Neural cell (in vitro differentiated cells): ENCODE results near the gene GDNF. TPM values are rescaled to one million over a fixed set of nuclear protein-coding genes. Genes with fewer than 3 reads are reported as not detected.

Source experiments
- H2AFZ ChIP-seq: fragments of 200-600, 300-800 bp; sonication (generic), shearing (Covaris generic); 2 replicates; pipeline ENCODE4 v1.6.0; 2014; ENCODE audit warnings: low read depth, mild to moderate bottlenecking, antibody characterized with exemption, low read length, moderate library complexity
- H3F3A ChIP-seq: fragments of 200-600 bp; shearing (Covaris generic); 2 replicates; pipeline ENCODE4 v1.6.1; 2016; ENCODE audit warnings: mild to moderate bottlenecking, moderate library complexity, mixed read lengths, antibody characterized with exemption, low read length; ENCODE audit not compliant: insufficient read depth, poor library complexity, severe bottlenecking
- H3K27ac ChIP-seq: fragments of 200-600, 300-800 bp; sonication (generic), shearing (Covaris generic); 2 replicates; pipeline ENCODE4 v1.5.1; 2014; ENCODE audit warnings: mild to moderate bottlenecking, low read length, moderate library complexity
- H3K27me3 ChIP-seq: fragments of 300-800, 200-600 bp; sonication (generic), shearing (Covaris generic); 2 replicates; pipeline ENCODE4 v1.6.0; 2014; ENCODE audit warnings: mild to moderate bottlenecking, low read depth, low read length, moderate library complexity; ENCODE audit not compliant: insufficient read depth
- H3K36me3 ChIP-seq: fragments of 300-800, 200-600 bp; sonication (generic), shearing (Covaris generic); 2 replicates; pipeline ENCODE4 v1.5.1; 2014; ENCODE audit warnings: mild to moderate bottlenecking, antibody characterized with exemption, low read length, moderate library complexity; ENCODE audit not compliant: insufficient read depth
- H3K4me2 ChIP-seq: fragments of 300-800, 200-600 bp; sonication (generic), shearing (Covaris generic); 2 replicates; pipeline ENCODE4 v1.6.0; 2014; ENCODE audit warnings: mild to moderate bottlenecking, low read length
- H3K4me3 ChIP-seq: fragments of 300-800, 200-600 bp; sonication (generic), shearing (Covaris generic); 2 replicates; pipeline ENCODE4 v1.5.1; 2014; ENCODE audit warnings: mild to moderate bottlenecking, low read length, moderate library complexity
- H3K79me2 ChIP-seq: fragments of 200-600 bp; shearing (Covaris generic); replicated peaks from 2 replicates; pipeline ENCODE4 v1.6.0; 2014; ENCODE audit warnings: mild to moderate bottlenecking, low read length, moderate library complexity; ENCODE audit not compliant: insufficient read depth
- H3K9ac ChIP-seq: fragments of 300-800, 200-600 bp; sonication (generic), shearing (Covaris generic); 2 replicates; pipeline ENCODE4 v1.6.1; 2016; ENCODE audit warnings: mild to moderate bottlenecking, low read length, mixed read lengths
- H3K9me2 ChIP-seq: fragments of 200-600 bp; shearing (Covaris generic); 2 replicates; pipeline ENCODE4 v1.6.1; 2016; ENCODE audit warnings: mild to moderate bottlenecking, low read length, mixed read lengths; ENCODE audit not compliant: insufficient read depth
- H3K9me3 ChIP-seq: fragments of 200-600, 300-800 bp; sonication (generic), shearing (Covaris generic); 2 replicates; pipeline ENCODE4 v1.6.1; 2016; ENCODE audit warnings: mild to moderate bottlenecking, mixed run types, low read length, moderate library complexity, mixed read lengths
- H4K20me1 ChIP-seq: fragments of 200-600 bp; shearing (Covaris generic); 2 replicates; pipeline ENCODE4 v1.6.1; 2016; ENCODE audit warnings: mild to moderate bottlenecking, mixed run types; ENCODE audit not compliant: insufficient read depth
- CTCF ChIP-seq: fragments of 450-650 bp; IDR thresholded peaks from 2 replicates; pipeline ENCODE4 v1.5.1; 2014; ENCODE audit warnings: antibody characterized with exemption, mild to moderate bottlenecking, moderate library complexity; ENCODE audit not compliant: poor library complexity, severe bottlenecking
- EP300 ChIP-seq: fragments of 450-650 bp; conservative IDR thresholded peaks from 2 replicates; pipeline ENCODE4 v1.6.1; 2014; ENCODE audit warnings: antibody characterized with exemption, mild to moderate bottlenecking, moderate library complexity; ENCODE audit not compliant: poor library complexity, severe bottlenecking
- EZH2 ChIP-seq: fragments of 200-600, 300-800 bp; shearing (Covaris generic), sonication (generic); IDR thresholded peaks from 2 replicates; pipeline ENCODE4 v1.6.1; 2014; ENCODE audit warnings: antibody characterized with exemption, low read length, borderline replicate concordance, mild to moderate bottlenecking; ENCODE audit not compliant: insufficient read depth, poor library complexity, severe bottlenecking
- MXI1 ChIP-seq: fragments of 450-650 bp; conservative IDR thresholded peaks from 2 replicates; pipeline ENCODE4 v1.6.1; 2014; ENCODE audit warnings: antibody characterized with exemption, mild to moderate bottlenecking; ENCODE audit not compliant: poor library complexity, severe bottlenecking
- POLR2AphosphoS5 ChIP-seq: IDR thresholded peaks from 2 replicates; pipeline ENCODE4 v1.6.1; 2012
- RAD21 ChIP-seq: fragments of 450-650 bp; conservative IDR thresholded peaks from 2 replicates; pipeline ENCODE4 v1.6.1; 2014; ENCODE audit warnings: antibody characterized with exemption, mild to moderate bottlenecking, moderate library complexity
- REST ChIP-seq: IDR thresholded peaks from 2 replicates; pipeline ENCODE4 v1.6.1; 2012; ENCODE audit warnings: borderline replicate concordance
- SMC3 ChIP-seq: fragments of 450-650 bp; conservative IDR thresholded peaks from 2 replicates; pipeline ENCODE4 v1.6.1; 2014; ENCODE audit warnings: antibody characterized with exemption, mild to moderate bottlenecking, moderate library complexity; ENCODE audit not compliant: poor library complexity
- TAF1 ChIP-seq: IDR thresholded peaks from 2 replicates; pipeline ENCODE4 v1.6.1; 2012; ENCODE audit warnings: low read depth
- polyA plus RNA-seq: library from polyadenylated mRNA; depleted of rRNA; stranded (reverse); fragments of >200 nt; gene quantifications from 2 replicates; pipeline ENCODE4 v1.2.3, GENCODE V29; 2014

The GDNF gene
- polyA plus RNA-seq, 1 donor from 2014 or later: not detected

DNA sequence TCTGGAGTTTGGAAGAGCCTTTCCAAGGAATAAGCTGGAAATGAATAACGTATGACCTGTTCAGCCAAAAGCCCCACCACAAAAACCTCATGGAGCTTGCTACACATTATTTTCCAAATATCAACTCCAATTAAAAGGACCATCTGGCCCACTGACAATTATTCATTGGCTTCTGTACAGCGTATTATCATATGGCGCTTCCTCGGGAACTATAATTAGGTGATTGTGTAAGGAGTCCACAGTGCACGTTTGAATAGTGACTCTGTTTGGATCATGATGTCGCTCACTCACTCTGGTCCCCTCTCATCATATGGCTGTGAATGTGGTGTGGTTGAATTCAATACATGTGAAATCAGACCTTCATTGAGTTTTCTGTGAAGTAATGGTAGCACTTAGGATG is 52.1 kb downstream of the GDNF start:
- no peaks in the 10 kb centered on the region for H4K20me1 ChIP-seq
- H3F3A ChIP-seq: no peaks in the 10 kb centered on the region
- H3K27me3 ChIP-seq: no peaks in the 10 kb centered on the region
- H3K4me3 ChIP-seq: no peak overlapping the region
- no peak overlapping the region for H3K27ac ChIP-seq
- H3K9me2 ChIP-seq: no peaks in the 10 kb centered on the region
- no peaks in the 10 kb centered on the region for H3K9me3 ChIP-seq
- H3K36me3 ChIP-seq: no peaks in the 10 kb centered on the region
- no peak overlapping the region for H3K9ac ChIP-seq
- no peak for TF ChIP-seq SMC3
- no peak for TF ChIP-seq EP300
- TF ChIP-seq MXI1: no peak
- no peak for TF ChIP-seq EZH2
- TF ChIP-seq CTCF: no peak
- no peak for TF ChIP-seq RAD21
- no peak for TF ChIP-seq TAF1
- no peak for TF ChIP-seq POLR2AphosphoS5
- TF ChIP-seq REST: no peak
- H3K79me2 ChIP-seq: no peaks in the 10 kb centered on the region
- H2AFZ ChIP-seq: no peak overlapping the region
- no peak overlapping the region for H3K4me2 ChIP-seq

DNA sequence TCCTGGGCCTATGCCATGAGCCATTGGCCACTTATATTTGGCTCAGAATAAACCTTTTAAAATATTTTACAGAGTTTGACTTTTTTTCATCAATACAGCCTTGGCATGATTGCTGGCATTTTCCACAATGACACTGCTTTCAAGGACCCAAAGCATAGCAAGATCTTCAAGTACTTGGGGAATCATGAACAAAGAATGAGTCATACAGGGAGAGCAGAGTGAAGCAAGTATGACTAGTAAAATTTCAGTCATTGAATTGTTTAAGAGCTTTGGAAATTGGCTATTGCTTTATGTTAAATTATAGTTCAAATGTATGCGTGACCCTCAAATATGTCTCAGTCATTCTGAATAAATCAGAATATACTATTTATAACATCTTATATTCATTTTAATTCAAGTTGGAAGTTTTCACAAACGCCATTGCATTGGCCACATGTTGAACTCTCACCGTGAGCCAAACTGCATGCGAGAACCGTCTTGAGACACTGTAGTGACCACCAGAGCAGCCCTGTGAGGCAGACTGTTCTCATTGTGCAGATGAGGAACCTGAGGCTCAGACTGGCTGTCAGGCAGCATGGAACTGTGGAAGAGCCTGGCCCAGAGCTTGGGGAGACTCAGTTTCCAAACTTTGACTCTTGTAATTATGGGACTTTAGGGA is 52.9 kb downstream of the GDNF start:
- no peaks in the 10 kb centered on the region for H3K9me2 ChIP-seq
- H3K4me3 ChIP-seq: no peak overlapping the region
- no peak overlapping the region for H3K9ac ChIP-seq
- no peaks in the 10 kb centered on the region for H3K9me3 ChIP-seq
- no peak overlapping the region for H3K27ac ChIP-seq
- TF ChIP-seq TAF1: no peak
- TF ChIP-seq EP300: no peak
- no peak for TF ChIP-seq CTCF
- TF ChIP-seq POLR2AphosphoS5: no peak
- TF ChIP-seq SMC3: no peak
- TF ChIP-seq REST: no peak
- TF ChIP-seq RAD21: no peak
- TF ChIP-seq MXI1: no peak
- TF ChIP-seq EZH2: no peak
- H2AFZ ChIP-seq: no peak overlapping the region
- no peak overlapping the region for H3K4me2 ChIP-seq
- H3K36me3 ChIP-seq: no peaks in the 10 kb centered on the region
- H3K27me3 ChIP-seq: no peaks in the 10 kb centered on the region
- H3K79me2 ChIP-seq: no peaks in the 10 kb centered on the region
- no peaks in the 10 kb centered on the region for H3F3A ChIP-seq
- H4K20me1 ChIP-seq: no peaks in the 10 kb centered on the region
